Astrocyte (in vitro differentiated cells and primary cell): ENCODE results near the gene STAT3.

ENCODE experiments used
- CTCF ChIP-seq: IDR thresholded peaks from 2 replicates; pipeline ENCODE4 v1.5.1; 2011; ENCODE audit warnings: low read depth, mild to moderate bottlenecking, inconsistent platforms, low read length, moderate library complexity; ENCODE audit not compliant: insufficient read depth
- EZH2 ChIP-seq: IDR thresholded peaks from 2 replicates; pipeline ENCODE4 v1.6.1; 2012; ENCODE audit warnings: mild to moderate bottlenecking, low read length, inconsistent platforms; ENCODE audit not compliant: insufficient read depth

- TF ChIP-seq CTCF (no peak), EZH2 (no peak)
Observed at GRCh38 chr17:42413464-42414040, 25.3 kb upstream of the STAT3 start.
